Karpas-422 (cell line): ENCODE results near the gene DET1. TPM values are rescaled to one million over a fixed set of nuclear protein-coding genes. Genes with fewer than 3 reads are reported as not detected.

Source experiments
- DNase-seq: peaks from one replicate; pipeline ENCODE4 v3.0.0-alpha.2; 2015
- H2AFZ ChIP-seq: fragments of 200-600 bp; sonication (generic); 2 replicates; pipeline ENCODE4 v1.6.1; 2014; ENCODE audit warnings: antibody characterized with exemption, low read length, mixed read lengths
- H3K27ac ChIP-seq: fragments of 200-600 bp; sonication (generic); 2 replicates; pipeline ENCODE4 v1.5.1; 2014; ENCODE audit warnings: mild to moderate bottlenecking, low read length, moderate library complexity
- H3K27me3 ChIP-seq: fragments of 200-600 bp; sonication (generic); 2 replicates; pipeline ENCODE4 v1.6.1; 2014; ENCODE audit warnings: low read length, mixed read lengths
- H3K36me3 ChIP-seq: fragments of 200-600 bp; sonication (generic); 2 replicates; pipeline ENCODE4 v1.6.1; 2014; ENCODE audit warnings: low read length, mixed read lengths; ENCODE audit not compliant: insufficient read depth
- H3K4me1 ChIP-seq: fragments of 200-600 bp; sonication (generic); 2 replicates; pipeline ENCODE4 v1.6.1; 2014; ENCODE audit warnings: mild to moderate bottlenecking, low read length, mixed read lengths
- H3K4me2 ChIP-seq: fragments of 200-600 bp; sonication (generic); 2 replicates; pipeline ENCODE4 v1.6.1; 2014; ENCODE audit warnings: low read length, low read depth, mild to moderate bottlenecking; ENCODE audit not compliant: poor library complexity, severe bottlenecking
- H3K4me3 ChIP-seq: fragments of 200-600 bp; sonication (generic); 2 replicates; pipeline ENCODE4 v1.5.1; 2014; ENCODE audit warnings: mild to moderate bottlenecking, antibody characterized with exemption, low read length, mixed read lengths
- H3K79me2 ChIP-seq: fragments of 200-600 bp; sonication (generic); 2 replicates; pipeline ENCODE4 v1.6.1; 2014; ENCODE audit warnings: mild to moderate bottlenecking, low read length, mixed read lengths
- H3K9ac ChIP-seq: fragments of 200-600 bp; sonication (generic); 2 replicates; pipeline ENCODE4 v1.6.0; 2014; ENCODE audit warnings: low read length
- H3K9me2 ChIP-seq: fragments of 200-600 bp; sonication (generic), shearing (Covaris generic); replicated peaks from 2 replicates; pipeline ENCODE4 v1.6.0; 2014; ENCODE audit warnings: mild to moderate bottlenecking, low read length, moderate library complexity; ENCODE audit not compliant: insufficient read depth
- H3K9me3 ChIP-seq: fragments of 300-700, 200-600 bp; sonication (generic); 2 replicates; pipeline ENCODE4 v1.6.1; 2014; ENCODE audit warnings: low read length, mixed read lengths
- H4K20me1 ChIP-seq: fragments of 200-600 bp; sonication (generic); 2 replicates; pipeline ENCODE4 v1.6.1; 2014; ENCODE audit warnings: mild to moderate bottlenecking, antibody characterized with exemption, low read length, low read depth; ENCODE audit not compliant: insufficient read depth
- total RNA-seq: library from RNA; depleted of rRNA; stranded (reverse); fragments of >200 nt; shearing (Covaris generic); gene quantifications from 2 replicates; pipeline ENCODE4 v1.2.3, GENCODE V29; 2014; ENCODE audit warnings: low replicate concordance; rRNA removed

DET1 gene
- total RNA-seq: 6.2 and 14.4 TPM in 2 replicates

- peak within 1 kb of the TSS; percentile 80 for H3K4me2 ChIP-seq
- H4K20me1 ChIP-seq: no peaks in the 10 kb centered on the region
These were observed at the start of gene DET1 for GRCh38 chr15:88546248-88547129. Gene DET1, minus strand, starts transcription at chr15:88546681. Its CDS starts 14,976 bp downstream, at chr15:88531705.

DNA sequence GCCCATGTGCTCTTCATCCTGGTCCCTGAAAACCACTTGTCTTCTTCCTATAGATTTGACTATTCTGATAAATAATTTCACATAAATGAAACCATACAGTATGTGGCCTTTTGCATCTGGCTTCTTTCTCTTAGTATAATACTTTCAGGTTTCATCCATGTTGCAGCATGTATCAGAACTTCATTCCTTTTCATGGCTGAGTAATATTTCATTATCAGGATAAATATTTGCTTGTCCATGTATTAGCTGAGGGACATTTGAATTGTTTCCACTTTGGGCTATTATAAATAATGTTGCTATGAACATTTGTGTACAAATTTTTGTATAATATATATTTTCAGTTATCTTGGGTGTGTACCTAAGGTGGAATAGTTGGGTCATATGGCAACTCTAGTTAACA is 44.9 kb upstream of the DET1 start:
- no peak overlapping the region for H3K4me3 ChIP-seq
- no peaks in the 10 kb centered on the region for H3K4me1 ChIP-seq
- H3K4me2 ChIP-seq: no peak overlapping the region
- no peak overlapping the region for H3K27ac ChIP-seq
- no peaks in the 10 kb centered on the region for H4K20me1 ChIP-seq
- H3K9ac ChIP-seq: no peak overlapping the region
- H3K9me3 ChIP-seq: no peaks in the 10 kb centered on the region
- H3K9me2 ChIP-seq: no peaks in the 10 kb centered on the region
- DNase-seq: no peak
- H3K36me3 ChIP-seq: no peaks in the 10 kb centered on the region
- no peak overlapping the region for H2AFZ ChIP-seq
- H3K79me2 ChIP-seq: no peaks in the 10 kb centered on the region
- H3K27me3 ChIP-seq: no peaks in the 10 kb centered on the region

More at GRCh38 chr15:88546248-88547129, at the start of gene DET1:
- Histone ChIP-seq H3K4me3 (peak within 1 kb of the TSS; percentile 78), H2AFZ (peak within 1 kb of the TSS; percentile 45), H3K4me1 (peaks cover 13% of the 10 kb centered on the region), H3K9me2 (no peaks in the 10 kb centered on the region), H3K27me3 (no peaks in the 10 kb centered on the region), H3K79me2 (peaks cover 7% of the 10 kb centered on the region; the same call in 1 of the 2 replicates), H3K36me3 (no peaks in the 10 kb centered on the region), H3K9me3 (no peaks in the 10 kb centered on the region), H3K9ac (peak within 1 kb of the TSS; percentile 79), H3K27ac (peak within 1 kb of the TSS; percentile 60)
- peak; percentile 99 for DNase-seq

GRCh38 chr15:88590759-88591158 is 44.3 kb upstream of the DET1 start:
- Histone ChIP-seq H3K36me3 (no peaks in the 10 kb centered on the region), H3K9me3 (no peaks in the 10 kb centered on the region), H4K20me1 (no peaks in the 10 kb centered on the region), H3K27me3 (no peaks in the 10 kb centered on the region), H3K4me1 (no peaks in the 10 kb centered on the region), H3K9me2 (no peaks in the 10 kb centered on the region), H3K4me2 (no peak overlapping the region), H3K9ac (no peak overlapping the region), H3K27ac (no peak overlapping the region), H3K79me2 (no peaks in the 10 kb centered on the region), H3K4me3 (no peak overlapping the region), H2AFZ (no peak overlapping the region)
- DNase-seq: no peak

- H3K9me3 ChIP-seq: no peaks in the 10 kb centered on the region
- H3K27me3 ChIP-seq: no peaks in the 10 kb centered on the region
- no peak for DNase-seq
- H4K20me1 ChIP-seq: no peaks in the 10 kb centered on the region
- no peaks in the 10 kb centered on the region for H3K9me2 ChIP-seq
- H3K27ac ChIP-seq: no peak overlapping the region
- no peaks in the 10 kb centered on the region for H3K79me2 ChIP-seq
- H2AFZ ChIP-seq: no peak overlapping the region
- H3K4me3 ChIP-seq: no peak overlapping the region
- no peaks in the 10 kb centered on the region for H3K36me3 ChIP-seq
- no peaks in the 10 kb centered on the region for H3K4me1 ChIP-seq
- no peak overlapping the region for H3K9ac ChIP-seq
- H3K4me2 ChIP-seq: no peak overlapping the region
These were observed 40.1 kb upstream of the DET1 start for GRCh38 chr15:88586401-88587162.

GRCh38 chr15:88580532-88580931 is 34.1 kb upstream of the DET1 start:
- Histone ChIP-seq H3K36me3 (no peaks in the 10 kb centered on the region), H4K20me1 (no peaks in the 10 kb centered on the region), H3K79me2 (no peaks in the 10 kb centered on the region), H3K27me3 (no peaks in the 10 kb centered on the region), H2AFZ (no peak overlapping the region), H3K4me3 (no peak overlapping the region), H3K27ac (no peak overlapping the region), H3K4me2 (no peak overlapping the region), H3K9me2 (no peaks in the 10 kb centered on the region), H3K9me3 (no peaks in the 10 kb centered on the region), H3K9ac (no peak overlapping the region), H3K4me1 (no peaks in the 10 kb centered on the region)
- no peak for DNase-seq

GRCh38 chr15:88579322-88579721 is 32.8 kb upstream of the DET1 start:
- H3K27me3 ChIP-seq: no peaks in the 10 kb centered on the region
- H3K36me3 ChIP-seq: no peaks in the 10 kb centered on the region
- no peak overlapping the region for H3K4me2 ChIP-seq
- H4K20me1 ChIP-seq: no peaks in the 10 kb centered on the region
- H3K9me2 ChIP-seq: no peaks in the 10 kb centered on the region
- no peaks in the 10 kb centered on the region for H3K9me3 ChIP-seq
- no peak overlapping the region for H3K4me3 ChIP-seq
- H3K27ac ChIP-seq: no peak overlapping the region
- no peak overlapping the region for H2AFZ ChIP-seq
- H3K79me2 ChIP-seq: no peaks in the 10 kb centered on the region
- no peak overlapping the region for H3K9ac ChIP-seq
- no peaks in the 10 kb centered on the region for H3K4me1 ChIP-seq
- no peak for DNase-seq

- no peaks in the 10 kb centered on the region for H3K79me2 ChIP-seq
- H4K20me1 ChIP-seq: no peaks in the 10 kb centered on the region
- DNase-seq: no peak
- H3K9ac ChIP-seq: no peak overlapping the region
- H3K27me3 ChIP-seq: no peaks in the 10 kb centered on the region
- no peaks in the 10 kb centered on the region for H3K9me3 ChIP-seq
- H3K27ac ChIP-seq: no peak overlapping the region
- no peaks in the 10 kb centered on the region for H3K9me2 ChIP-seq
- H2AFZ ChIP-seq: no peak overlapping the region
- no peaks in the 10 kb centered on the region for H3K36me3 ChIP-seq
- H3K4me3 ChIP-seq: no peak overlapping the region
- H3K4me1 ChIP-seq: no peaks in the 10 kb centered on the region
- no peak overlapping the region for H3K4me2 ChIP-seq
These were observed 28.2 kb upstream of the DET1 start for GRCh38 chr15:88574655-88575054.

- no peak overlapping the region for H3K4me2 ChIP-seq
- no peak overlapping the region for H2AFZ ChIP-seq
- H3K9me2 ChIP-seq: no peaks in the 10 kb centered on the region
- H3K79me2 ChIP-seq: no peaks in the 10 kb centered on the region
- no peak for DNase-seq
- H4K20me1 ChIP-seq: no peaks in the 10 kb centered on the region
- no peak overlapping the region for H3K4me3 ChIP-seq
- no peak overlapping the region for H3K27ac ChIP-seq
- no peaks in the 10 kb centered on the region for H3K9me3 ChIP-seq
- no peaks in the 10 kb centered on the region for H3K4me1 ChIP-seq
- H3K36me3 ChIP-seq: no peaks in the 10 kb centered on the region
- H3K27me3 ChIP-seq: no peaks in the 10 kb centered on the region
- no peak overlapping the region for H3K9ac ChIP-seq
These were observed 27.6 kb upstream of the DET1 start for GRCh38 chr15:88574077-88574476.
